Hepatocyte (in vitro differentiated cells): Measurements from ENCODE around the gene SERINC2. TPM values are rescaled to one million over a fixed set of nuclear protein-coding genes. Genes with fewer than 3 reads are reported as not detected.
A peak's percentile ranks its signal among the peaks of the same experiment; 100 is the strongest.

Source experiments
- DNase-seq: peaks from one replicate; pipeline ENCODE4 v3.0.0-alpha.2; 2016; ENCODE audit warnings: low spot score
- H2AFZ ChIP-seq: fragments of 200-600 bp; sonication (generic); 2 replicates; pipeline ENCODE4 v1.6.0; 2016; ENCODE audit warnings: antibody characterized with exemption, mild to moderate bottlenecking
- H3K27ac ChIP-seq: fragments of 200-600 bp; sonication (generic); 2 replicates; pipeline ENCODE4 v1.5.1; 2016; ENCODE audit warnings: mild to moderate bottlenecking
- H3K27me3 ChIP-seq: fragments of 200-600 bp; sonication (generic); 2 replicates; pipeline ENCODE4 v1.6.1; 2016
- H3K36me3 ChIP-seq: fragments of 200-600 bp; sonication (generic); replicated peaks from 2 replicates; pipeline ENCODE4 v1.5.1; 2016; ENCODE audit warnings: low read depth; ENCODE audit not compliant: insufficient read depth
- H3K4me1 ChIP-seq: fragments of 200-600 bp; sonication (generic); 2 replicates; pipeline ENCODE4 v1.5.1; 2016; ENCODE audit warnings: mild to moderate bottlenecking, moderate library complexity; ENCODE audit not compliant: insufficient read depth
- H3K4me2 ChIP-seq: fragments of 200-600 bp; sonication (generic); 2 replicates; pipeline ENCODE4 v1.6.0; 2016
- H3K4me3 ChIP-seq: fragments of 200-600 bp; sonication (generic); 2 replicates; pipeline ENCODE4 v1.5.1; 2016; ENCODE audit warnings: mild to moderate bottlenecking
- H3K79me2 ChIP-seq: fragments of 200-600 bp; sonication (generic); 2 replicates; pipeline ENCODE4 v1.6.0; 2017; ENCODE audit warnings: mild to moderate bottlenecking
- H3K9me2 ChIP-seq: fragments of 200-600 bp; sonication (generic); replicated peaks from 2 replicates; pipeline ENCODE4 v1.6.0; 2017; ENCODE audit warnings: mild to moderate bottlenecking; ENCODE audit not compliant: insufficient read depth
- H3K9me3 ChIP-seq: fragments of 200-600 bp; sonication (generic); 2 replicates; pipeline ENCODE4 v1.5.1; 2016; ENCODE audit warnings: low read depth, mild to moderate bottlenecking
- H4K20me1 ChIP-seq: fragments of 200-600 bp; sonication (generic); 2 replicates; pipeline ENCODE4 v1.6.0; 2016; ENCODE audit warnings: mild to moderate bottlenecking; ENCODE audit not compliant: insufficient read depth, poor library complexity, severe bottlenecking
- EZH2 ChIP-seq: fragments of 200-600 bp; sonication (generic); IDR thresholded peaks from 2 replicates; pipeline ENCODE4 v1.6.1; 2016; ENCODE audit warnings: antibody characterized with exemption, mild to moderate bottlenecking, borderline replicate concordance
- EZH2phosphoT487 ChIP-seq: fragments of 200-600 bp; sonication (generic); IDR thresholded peaks from one replicate; pipeline ENCODE4 v1.6.1; 2018; ENCODE audit warnings: antibody characterized with exemption, mild to moderate bottlenecking, low read depth, moderate library complexity; ENCODE audit not compliant: unreplicated experiment, severe bottlenecking
- WGBS: methylation state at CpG from one replicate; pipeline ENCODE4 v1.1.6; 2016; ENCODE audit warnings: low lambda C conversion rate; ENCODE audit errors: missing lambda C conversion rate; 5-methylcytosine and 5-hydroxymethylcytosine counted together
- polyA plus RNA-seq: library from polyadenylated mRNA; unstranded; fragments of >200 nt; fragmentation: Nextera tagmentation; extraction: Ambion mirVana; gene quantifications from 2 replicates; pipeline ENCODE4 v1.2.1, GENCODE V29; 2016
- total RNA-seq: library from RNA; depleted of rRNA; stranded (reverse); fragments of >200 nt; gene quantifications from 2 replicates; pipeline ENCODE4 v1.2.3, GENCODE V29; 2014
- TF ChIP-seq, protein P1 (sequence below): fragments of 200-600 bp; sonication (generic); IDR thresholded peaks from 2 replicates; pipeline ENCODE4 v1.5.1; 2016; ENCODE audit warnings: antibody characterized with exemption, mild to moderate bottlenecking; ENCODE audit not compliant: poor library complexity

Gene SERINC2
- total and polyA plus RNA-seq, 2 experiments from 2014 or later = 53.6 to 164 TPM

DNA sequence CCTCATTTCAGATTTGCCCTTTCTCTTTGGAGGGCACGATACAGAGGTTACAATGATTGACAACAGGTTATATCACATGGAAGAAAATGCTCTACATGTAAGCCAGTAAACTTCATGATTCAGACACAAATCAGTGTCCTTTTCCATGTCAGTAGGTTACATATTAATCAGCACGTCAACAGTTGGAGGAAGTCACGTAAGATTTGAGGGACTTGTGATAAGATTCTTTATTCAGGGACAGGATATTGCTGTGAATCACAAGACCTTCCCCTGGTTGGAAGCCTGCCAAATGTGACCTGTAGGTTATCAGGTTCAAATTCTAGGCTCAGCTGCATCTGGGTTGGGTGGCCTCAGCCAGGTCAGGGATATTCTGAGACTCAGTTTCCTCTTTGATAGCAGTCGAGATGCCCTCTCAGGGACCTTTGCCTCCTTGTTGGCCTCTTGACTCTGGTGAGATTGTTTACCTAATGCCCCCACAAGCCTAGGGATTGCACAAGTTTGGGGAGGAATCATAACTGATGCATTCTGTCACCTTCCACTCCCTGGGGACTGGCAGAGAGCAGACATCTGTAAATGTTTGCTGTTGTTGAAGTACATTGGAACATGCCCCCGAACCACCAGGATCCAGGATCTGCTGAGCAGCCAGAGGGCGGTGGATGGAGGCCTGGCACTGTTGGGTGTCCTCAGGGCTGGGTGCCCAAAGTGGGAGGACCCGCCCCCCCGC is 31.9 kb downstream of the SERINC2 start:
- Histone ChIP-seq H3K9me2 (no peaks in the 10 kb centered on the region), H3K4me3 (no peak overlapping the region), H2AFZ (no peak overlapping the region), H3K36me3 (no peaks in the 10 kb centered on the region), H3K79me2 (no peaks in the 10 kb centered on the region), H3K4me2 (peak overlapping the region; percentile 6), H3K9me3 (no peaks in the 10 kb centered on the region), H4K20me1 (no peaks in the 10 kb centered on the region), H3K27ac (peak overlapping the region; percentile 94), H3K4me1 (peaks cover 16% of the 10 kb centered on the region), H3K27me3 (no peaks in the 10 kb centered on the region)
- 65% methylated on average over 8 of the region's 8 CpGs for WGBS
- TF ChIP-seq, protein P1, sequence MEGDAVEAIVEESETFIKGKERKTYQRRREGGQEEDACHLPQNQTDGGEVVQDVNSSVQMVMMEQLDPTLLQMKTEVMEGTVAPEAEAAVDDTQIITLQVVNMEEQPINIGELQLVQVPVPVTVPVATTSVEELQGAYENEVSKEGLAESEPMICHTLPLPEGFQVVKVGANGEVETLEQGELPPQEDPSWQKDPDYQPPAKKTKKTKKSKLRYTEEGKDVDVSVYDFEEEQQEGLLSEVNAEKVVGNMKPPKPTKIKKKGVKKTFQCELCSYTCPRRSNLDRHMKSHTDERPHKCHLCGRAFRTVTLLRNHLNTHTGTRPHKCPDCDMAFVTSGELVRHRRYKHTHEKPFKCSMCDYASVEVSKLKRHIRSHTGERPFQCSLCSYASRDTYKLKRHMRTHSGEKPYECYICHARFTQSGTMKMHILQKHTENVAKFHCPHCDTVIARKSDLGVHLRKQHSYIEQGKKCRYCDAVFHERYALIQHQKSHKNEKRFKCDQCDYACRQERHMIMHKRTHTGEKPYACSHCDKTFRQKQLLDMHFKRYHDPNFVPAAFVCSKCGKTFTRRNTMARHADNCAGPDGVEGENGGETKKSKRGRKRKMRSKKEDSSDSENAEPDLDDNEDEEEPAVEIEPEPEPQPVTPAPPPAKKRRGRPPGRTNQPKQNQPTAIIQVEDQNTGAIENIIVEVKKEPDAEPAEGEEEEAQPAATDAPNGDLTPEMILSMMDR = no peak
- TF ChIP-seq EZH2 = no peak
- TF ChIP-seq EZH2phosphoT487 = no peak
- peak; percentile 91 for DNase-seq

DNA sequence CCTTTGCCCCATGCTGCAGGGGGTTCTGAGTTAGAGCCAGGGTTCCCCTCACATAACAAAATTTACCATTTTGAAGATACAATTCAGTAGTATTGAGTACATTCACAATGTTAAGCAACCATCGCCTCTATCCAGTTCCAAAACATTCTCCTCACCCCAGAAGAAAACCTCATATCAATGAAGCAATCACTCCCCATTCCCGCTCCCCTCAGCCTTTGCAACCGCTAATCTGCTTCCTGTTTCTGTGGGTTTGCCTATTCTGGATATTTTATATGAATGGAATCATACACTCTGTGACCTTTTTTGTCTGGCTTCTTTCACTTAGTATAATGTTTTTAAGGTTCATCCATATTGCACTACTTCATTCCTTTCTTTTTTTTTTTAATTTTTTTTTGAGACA is 32.9 kb downstream of the SERINC2 start:
- TF ChIP-seq EZH2 = no peak
- TF ChIP-seq, protein P1 = no peak
- no peak for TF ChIP-seq EZH2phosphoT487
- Histone ChIP-seq H3K27ac (peak overlapping the region; percentile 88), H3K4me2 (no peak overlapping the region), H4K20me1 (no peaks in the 10 kb centered on the region), H3K9me3 (no peaks in the 10 kb centered on the region), H3K9me2 (no peaks in the 10 kb centered on the region), H3K4me1 (peaks cover 16% of the 10 kb centered on the region), H3K79me2 (no peaks in the 10 kb centered on the region), H2AFZ (no peak overlapping the region), H3K36me3 (no peaks in the 10 kb centered on the region), H3K4me3 (no peak overlapping the region), H3K27me3 (no peaks in the 10 kb centered on the region)
- 72% methylated on average over 3 of the region's 3 CpGs for WGBS
- DNase-seq = no peak

DNA sequence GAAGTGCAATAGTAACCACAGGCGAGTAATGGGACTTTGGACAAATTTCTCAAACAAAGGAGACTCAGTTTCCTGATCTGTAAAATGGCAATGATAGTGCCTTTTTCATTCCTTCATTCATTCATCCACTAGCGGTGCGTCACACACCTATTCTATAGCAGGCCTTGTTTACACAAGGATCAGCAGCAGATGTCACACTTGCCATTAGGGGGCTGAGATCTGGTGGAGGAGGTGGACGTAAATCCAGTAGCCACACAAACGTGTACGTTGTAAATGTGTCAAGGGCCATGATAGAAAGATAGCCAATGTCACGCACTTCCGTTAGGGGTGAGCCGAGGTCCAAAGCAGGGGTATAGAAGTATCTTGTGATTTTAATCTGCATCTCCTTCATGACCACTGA is 34.2 kb downstream of the SERINC2 start:
- H3K4me1 ChIP-seq = peaks cover 16% of the 10 kb centered on the region
- no peaks in the 10 kb centered on the region for H3K9me3 ChIP-seq
- DNase-seq = peak; percentile 65
- H3K4me3 ChIP-seq = no peak overlapping the region
- H4K20me1 ChIP-seq = no peaks in the 10 kb centered on the region
- H3K79me2 ChIP-seq = no peaks in the 10 kb centered on the region
- no peak overlapping the region for H2AFZ ChIP-seq
- no peak overlapping the region for H3K27ac ChIP-seq
- WGBS = 49% methylated on average over 9 of the region's 9 CpGs
- H3K36me3 ChIP-seq = no peaks in the 10 kb centered on the region
- TF ChIP-seq EZH2phosphoT487 (peak; percentile 67), EZH2 (no peak)
- TF ChIP-seq, protein P1 = no peak
- H3K4me2 ChIP-seq = no peak overlapping the region
- no peaks in the 10 kb centered on the region for H3K27me3 ChIP-seq
- H3K9me2 ChIP-seq = no peaks in the 10 kb centered on the region
